GM21529 (cell line): ENCODE measurements around the gene KIF26B.

Experiments
- ATAC-seq: cut with Tn5 transposase; IDR thresholded peaks from one replicate; pipeline ENCODE4 v1.9.1; 2021; ENCODE audit not compliant: unreplicated experiment

KIF26B gene

DNA sequence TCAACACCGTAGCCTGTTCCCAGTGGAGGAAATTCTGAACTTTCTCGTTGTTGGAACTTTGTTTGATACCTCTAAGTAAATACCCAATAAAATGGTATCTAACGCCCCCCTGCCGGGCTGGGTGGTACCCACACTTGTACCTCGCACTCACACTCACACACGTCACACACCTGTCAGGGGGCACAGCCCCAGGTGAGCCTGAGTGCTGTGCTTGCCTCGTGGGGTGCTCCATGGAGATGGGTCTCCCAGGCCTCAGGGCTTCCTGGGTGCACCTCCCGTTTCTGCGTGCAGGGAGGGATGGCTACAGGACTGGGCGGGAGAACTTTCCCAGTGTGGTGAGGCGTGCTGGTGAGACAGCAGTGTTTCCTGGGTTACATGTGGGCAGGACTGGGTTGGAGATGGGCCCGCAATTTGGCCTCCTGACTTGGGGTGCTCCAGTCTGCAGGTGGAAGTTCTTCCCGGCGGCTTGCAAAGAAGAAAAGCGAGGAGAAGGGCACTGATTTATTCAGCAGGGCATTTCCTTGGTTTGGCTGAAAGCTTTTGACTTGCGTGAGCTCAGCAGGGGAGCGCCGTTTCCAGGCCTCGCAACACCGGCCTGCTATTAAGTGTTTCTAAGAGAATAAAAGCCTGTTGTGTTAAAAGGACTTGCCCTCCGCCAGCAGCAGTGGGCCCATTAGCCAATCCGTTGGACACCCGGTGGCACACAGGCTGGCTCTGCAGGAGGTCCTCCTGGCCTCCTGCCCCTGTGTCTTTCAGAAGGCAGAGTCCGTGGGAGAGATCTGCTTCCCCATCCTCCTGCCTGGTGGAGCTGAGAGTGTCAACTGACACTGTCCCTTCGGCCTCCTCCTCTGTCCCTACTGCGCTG is 79.7 kb downstream of the KIF26B start:
- no peak for ATAC-seq

- ATAC-seq = no peak
Measured at GRCh38 chr1:245235156-245235555, 80.4 kb downstream of the KIF26B start.

GRCh38 chr1:245240648-245241165 is 85.9 kb downstream of the KIF26B start:
- ATAC-seq = no peak

DNA sequence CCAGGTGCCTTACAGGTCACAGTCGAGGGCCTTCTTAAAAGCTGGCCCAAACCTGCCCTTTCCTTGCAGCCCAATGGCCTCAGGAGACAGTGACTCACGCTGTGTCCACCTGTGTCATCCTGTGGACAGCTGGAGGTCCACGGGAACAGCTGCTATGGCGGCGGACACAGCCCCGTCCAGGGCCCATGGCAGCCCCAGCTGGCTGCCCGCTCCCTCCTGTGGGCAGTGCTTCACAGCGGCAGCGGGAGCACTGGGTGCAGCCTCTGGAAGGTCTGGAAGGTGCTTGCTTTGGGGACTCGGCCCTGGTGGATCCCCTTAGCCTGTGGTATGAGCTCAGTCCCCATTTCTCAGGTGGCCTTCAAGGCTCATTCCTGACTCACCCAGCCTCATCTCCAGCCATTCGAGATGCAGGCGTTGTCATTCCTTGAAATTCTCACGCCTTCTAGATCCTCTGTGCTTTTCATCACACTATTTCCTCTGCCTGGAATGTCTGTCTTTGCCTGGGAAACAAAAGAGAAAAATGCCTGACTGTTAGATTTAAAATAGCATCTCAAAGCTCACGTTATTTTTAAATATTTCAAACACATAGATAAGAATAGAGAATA is 86.8 kb downstream of the KIF26B start:
- ATAC-seq = no peak

DNA sequence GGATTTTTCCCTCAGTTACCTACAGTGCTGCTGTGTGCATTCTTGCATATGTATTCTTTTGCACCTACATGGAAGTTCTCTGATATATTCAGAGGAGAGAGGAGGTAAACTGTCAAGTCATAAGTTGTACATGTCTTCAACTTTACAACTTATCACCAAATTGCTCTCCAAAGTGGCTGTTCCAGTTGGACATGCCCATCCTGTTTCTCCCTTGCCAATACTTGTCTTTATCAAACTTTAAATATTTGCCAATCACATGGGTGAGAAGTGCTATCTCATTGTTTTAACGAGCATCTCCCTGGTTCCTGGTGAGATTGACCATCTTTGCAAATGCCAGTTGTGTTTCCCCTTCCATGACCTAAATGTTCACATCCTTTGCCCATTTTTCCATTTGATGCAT is 88.2 kb downstream of the KIF26B start:
- no peak for ATAC-seq

- ATAC-seq = no peak
Measured at GRCh38 chr1:245245021-245245667, 90.4 kb downstream of the KIF26B start.

GRCh38 chr1:245246433-245246832 is 91.6 kb downstream of the KIF26B start:
- ATAC-seq = no peak

- no peak for ATAC-seq
Measured at GRCh38 chr1:245247356-245247755, 92.6 kb downstream of the KIF26B start.

GRCh38 chr1:245247801-245248200 is 93.0 kb downstream of the KIF26B start:
- ATAC-seq = no peak

GRCh38 chr1:245248231-245248731 is 93.5 kb downstream of the KIF26B start:
- ATAC-seq = no peak

DNA sequence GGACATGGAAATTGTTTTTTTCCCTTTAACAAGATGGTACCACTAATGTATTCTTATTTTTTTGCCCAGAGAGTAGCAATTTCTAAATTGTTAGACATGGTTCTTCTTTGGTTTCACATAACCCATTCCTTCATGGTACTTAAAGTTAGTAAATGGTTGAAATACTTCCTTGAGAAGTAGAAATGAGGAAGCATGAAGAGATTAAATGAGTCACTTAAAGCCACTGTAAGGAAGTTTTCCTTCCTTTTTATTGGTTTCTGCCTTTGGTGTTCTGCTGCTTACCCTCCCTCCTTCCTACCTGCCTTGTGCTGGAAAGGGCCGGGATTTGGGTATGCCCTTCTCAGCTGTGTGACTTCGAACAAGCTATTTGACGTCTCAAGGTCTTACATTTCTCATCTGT is 101.0 kb downstream of the KIF26B start:
- no peak for ATAC-seq

DNA sequence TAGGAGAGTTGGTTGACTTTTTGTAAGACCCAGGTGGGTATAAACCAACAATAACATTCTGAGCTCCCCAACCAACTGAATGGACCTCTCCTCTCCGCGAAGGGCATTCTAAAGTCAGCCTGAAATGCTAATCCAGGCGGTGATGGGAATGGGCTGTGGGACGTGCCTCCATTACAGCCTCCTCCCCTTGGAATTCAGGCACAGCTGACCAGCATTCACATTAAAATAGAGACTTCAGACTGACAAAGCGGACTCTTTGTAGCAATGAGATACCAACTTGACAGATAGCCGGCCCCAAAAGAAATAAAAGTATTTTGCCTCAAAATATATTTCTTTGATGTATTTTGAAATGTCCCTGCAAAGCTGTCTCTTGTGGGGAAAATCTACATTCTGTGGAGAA is 101.7 kb downstream of the KIF26B start:
- ATAC-seq = no peak

- ATAC-seq = no peak
Measured at GRCh38 chr1:245258271-245258920, 103.6 kb downstream of the KIF26B start.

DNA sequence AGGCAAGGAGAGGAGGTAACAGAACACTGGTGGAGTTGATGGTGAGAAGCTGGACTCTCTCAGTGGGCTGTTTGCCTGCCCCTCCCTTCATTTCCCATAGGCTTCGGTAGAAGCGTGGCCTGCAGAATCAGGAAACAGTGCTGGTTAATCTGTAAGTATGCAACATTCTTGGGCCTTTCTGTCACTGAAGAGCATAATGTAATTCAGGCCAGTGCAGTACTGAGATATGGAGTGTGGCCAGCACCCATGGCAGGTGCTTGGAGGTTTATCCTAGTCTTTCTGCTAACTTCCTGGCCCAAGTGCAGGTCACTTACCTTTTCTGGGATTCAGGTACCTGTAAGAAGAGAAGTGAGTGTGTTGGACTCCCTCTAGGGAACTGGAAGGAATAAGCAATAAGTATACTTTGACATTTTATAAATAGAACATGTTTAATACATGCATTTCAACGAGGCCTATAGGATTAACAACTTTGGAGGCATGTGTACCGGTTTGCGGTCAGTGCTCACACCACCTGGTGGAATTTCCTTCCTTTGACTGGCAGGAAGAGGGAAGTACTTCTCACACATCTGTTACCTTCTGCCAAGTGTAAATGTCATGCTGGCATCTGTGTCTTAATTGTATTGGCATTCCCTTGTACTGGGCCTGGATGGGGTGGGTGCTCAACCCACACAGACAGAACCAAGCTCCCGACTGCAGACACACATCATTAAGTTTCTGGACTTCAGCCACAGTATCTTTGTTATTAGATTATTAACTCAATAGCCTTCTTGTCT is 105.5 kb downstream of the KIF26B start:
- ATAC-seq = no peak

DNA sequence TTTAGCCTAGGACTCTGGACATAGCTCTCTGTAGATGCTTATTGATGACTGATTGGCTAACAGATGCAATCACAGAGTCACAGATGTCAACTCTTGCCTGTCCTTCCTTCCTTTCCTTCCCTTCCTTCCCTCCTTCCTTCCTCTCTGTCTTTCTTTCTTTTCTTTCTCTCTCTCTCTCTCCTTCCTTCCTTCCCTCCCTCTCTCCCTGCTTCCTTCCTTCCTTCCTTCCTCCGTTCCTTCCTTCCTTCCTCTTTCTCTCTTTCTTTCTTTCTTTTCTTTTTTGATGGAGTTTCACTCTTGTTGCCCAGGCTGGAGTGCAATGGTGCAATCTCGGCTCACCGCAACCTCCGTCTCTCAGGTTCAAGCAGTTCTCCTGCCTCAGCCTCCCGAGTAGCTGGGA is 106.1 kb downstream of the KIF26B start:
- ATAC-seq = no peak

DNA sequence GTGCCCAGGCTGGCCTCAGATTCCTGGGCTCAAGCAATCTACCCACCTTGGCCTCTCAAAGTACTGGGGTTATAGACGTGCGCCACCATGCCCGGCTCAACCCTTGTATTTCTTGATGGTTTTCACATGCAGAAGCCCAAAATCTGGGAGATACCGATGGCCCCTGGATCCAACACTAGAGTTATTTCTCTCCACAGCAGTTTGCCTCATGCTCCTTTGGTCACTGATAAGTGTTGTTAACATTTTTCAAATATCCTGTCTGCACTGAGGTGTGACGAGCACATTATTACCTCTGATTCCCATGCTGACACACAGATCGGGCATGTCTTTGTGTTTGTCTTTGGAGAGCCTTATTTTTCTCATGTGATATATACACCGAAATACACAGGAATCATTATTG is 107.0 kb downstream of the KIF26B start:
- ATAC-seq = no peak

DNA sequence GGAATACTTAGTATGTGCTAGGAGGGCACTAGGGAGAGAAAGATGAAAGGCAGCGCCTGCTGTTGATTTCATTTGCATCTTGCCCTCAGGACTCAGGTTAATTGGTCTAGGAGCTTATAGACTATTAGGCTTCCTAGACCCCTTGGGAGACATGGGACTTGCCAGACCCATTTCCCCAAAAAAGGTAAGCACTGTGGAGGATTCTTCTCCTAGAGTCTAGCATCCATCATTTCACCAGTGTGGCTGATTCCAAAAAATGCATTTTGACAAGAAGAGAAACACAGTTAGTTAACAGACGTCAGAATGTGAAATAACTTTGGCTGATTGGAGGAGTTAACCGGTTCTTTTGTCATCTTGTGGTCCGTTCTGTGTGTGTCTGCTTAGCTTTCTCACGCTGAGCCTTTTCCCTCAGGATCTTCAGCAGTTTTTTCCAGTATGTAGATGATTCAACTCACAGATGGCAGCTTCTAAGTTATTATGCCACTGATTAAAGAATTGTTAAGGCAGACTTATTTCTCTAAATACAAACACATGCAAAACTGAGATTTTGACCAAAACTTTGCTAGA is 108.8 kb downstream of the KIF26B start:
- no peak for ATAC-seq

DNA sequence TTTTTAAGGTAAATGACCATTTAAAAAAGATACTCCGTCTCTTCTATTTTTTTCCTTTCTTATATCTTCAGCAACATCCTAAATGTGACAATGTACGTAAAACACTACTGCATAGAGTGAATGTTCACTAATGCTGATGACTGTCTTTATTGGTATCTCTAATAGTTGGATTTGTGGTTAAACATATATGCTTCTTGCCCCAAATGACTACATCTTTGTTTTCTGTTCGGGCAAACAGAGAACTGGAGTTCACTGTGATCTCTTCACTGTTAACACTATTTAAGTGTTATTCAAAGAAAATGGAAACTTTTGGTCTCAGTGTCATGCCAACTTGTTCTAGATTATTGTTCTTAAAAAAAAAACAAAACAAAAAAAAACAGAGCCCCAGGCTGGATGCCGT is 109.4 kb downstream of the KIF26B start:
- ATAC-seq = no peak

- ATAC-seq = no peak
Measured at GRCh38 chr1:245266105-245266504, 111.3 kb downstream of the KIF26B start.

GRCh38 chr1:245270063-245270462 is 115.3 kb downstream of the KIF26B start:
- no peak for ATAC-seq
